IMR-90 (cell line): Measurements from ENCODE around the gene RPN2. TPM values are rescaled to one million over a fixed set of nuclear protein-coding genes. Genes with fewer than 3 reads are reported as not detected.

Source experiments
- ATAC-seq: fragments of 200-7000 bp; cut with Tn5 transposase; 2 replicates; pipeline ENCODE4 v1.9.1; 2020; ENCODE audit warnings: low read depth, mild to moderate bottlenecking, moderate library complexity
- BruUV-seq: library from RNA; stranded (reverse); fragments of 400-500 nt; replicated peaks from 2 replicates; lab custom pipeline; 2021; lab: Mats Ljungman, UMichigan
- CTCF ChIA-PET: fragments of 300-600 bp; formaldehyde crosslinking; extraction: SDS; loops from one replicate; lab custom pipeline; 2021; ENCODE audit warnings: antibody characterized with exemption; lab: Yijun Ruan, JAX
- POLR2A ChIA-PET: fragments of 300-600 bp; sonication (Branson Sonifier 250); formaldehyde crosslinking; loops from one replicate; lab custom pipeline; 2022; ENCODE audit warnings: antibody characterized with exemption; ENCODE audit not compliant: unreplicated experiment; lab: Charles Lee
- DNase-seq: peaks from one replicate; pipeline ENCODE4 v3.0.0; 2013
- H2AFZ ChIP-seq: replicated peaks from 2 replicates; pipeline ENCODE3; 2013; ENCODE audit warnings: low read length, mild to moderate bottlenecking; ENCODE audit not compliant: poor library complexity
- H2AK5ac ChIP-seq: 2 replicates; pipeline ENCODE4 v1.6.1; 2013; ENCODE audit warnings: low read depth, low read length, inconsistent platforms
- H2AK9ac ChIP-seq: replicated peaks from 2 replicates; pipeline ENCODE3; 2013; ENCODE audit warnings: mild to moderate bottlenecking, low read depth, low read length, moderate library complexity; ENCODE audit not compliant: poor library complexity
- H2BK120ac ChIP-seq: 2 replicates; pipeline ENCODE4 v1.6.1; 2013; ENCODE audit warnings: low read depth, low read length, inconsistent platforms
- H2BK15ac ChIP-seq: 3 replicates; pipeline ENCODE4 v1.6.1; 2013; ENCODE audit warnings: low read depth, low read length, inconsistent platforms
- H2BK20ac ChIP-seq: 2 replicates; pipeline ENCODE4 v1.6.1; 2013; ENCODE audit warnings: low read depth, mild to moderate bottlenecking, inconsistent platforms, low read length, moderate library complexity
- H2BK5ac ChIP-seq: 2 replicates; pipeline ENCODE4 v1.6.1; 2013; ENCODE audit warnings: mild to moderate bottlenecking, low read depth, low read length, inconsistent platforms; ENCODE audit not compliant: poor library complexity, severe bottlenecking
- H3K14ac ChIP-seq: replicated peaks from 2 replicates; pipeline ENCODE4 v1.6.1; 2013; ENCODE audit warnings: low read depth, low read length, inconsistent platforms
- H3K18ac ChIP-seq: 2 replicates; pipeline ENCODE4 v1.6.1; 2013; ENCODE audit warnings: low read depth, low read length, control low read depth
- H3K23ac ChIP-seq: 2 replicates; pipeline ENCODE4 v1.6.1; 2013; ENCODE audit warnings: low read depth, low read length, inconsistent platforms
- H3K27ac ChIP-seq: 2 replicates; pipeline ENCODE4 v1.5.1; 2013; ENCODE audit warnings: mild to moderate bottlenecking, control low read depth, low read length; ENCODE audit not compliant: insufficient read depth
- H3K27me3 ChIP-seq: 2 replicates; pipeline ENCODE4 v1.6.1; 2013; ENCODE audit warnings: low read length; ENCODE audit not compliant: control insufficient read depth, insufficient read depth
- H3K36me3 ChIP-seq: 2 replicates; pipeline ENCODE4 v1.6.1; 2013; ENCODE audit warnings: low read length, mixed read lengths; ENCODE audit not compliant: control insufficient read depth, insufficient read depth
- H3K4ac ChIP-seq: 2 replicates; pipeline ENCODE4 v1.6.1; 2013; ENCODE audit warnings: low read depth, low read length, inconsistent platforms
- H3K4me1 ChIP-seq: 2 replicates; pipeline ENCODE4 v1.6.1; 2013; ENCODE audit warnings: low read length, mixed read lengths; ENCODE audit not compliant: control insufficient read depth, insufficient read depth
- H3K4me2 ChIP-seq: 2 replicates; pipeline ENCODE4 v1.6.1; 2013; ENCODE audit warnings: low read depth, mild to moderate bottlenecking, control low read depth, low read length, moderate library complexity
- H3K4me3 ChIP-seq: 2 replicates; pipeline ENCODE4 v1.5.1; 2013; ENCODE audit warnings: low read depth, mild to moderate bottlenecking, control low read depth, low read length, moderate library complexity; ENCODE audit not compliant: insufficient read depth
- H3K56ac ChIP-seq: 2 replicates; pipeline ENCODE4 v1.6.1; 2013; ENCODE audit warnings: low read length, inconsistent platforms; ENCODE audit not compliant: insufficient read depth; ENCODE audit errors: extremely low read depth
- H3K79me1 ChIP-seq, 2 experiments: 2 replicates each; pipeline ENCODE4 v1.6.1; 2013; ENCODE audit warnings: low read length in 2 of 2, inconsistent platforms in 1 of 2, low read depth in 1 of 2
- H3K9ac ChIP-seq: 2 replicates; pipeline ENCODE4 v1.6.1; 2013; ENCODE audit warnings: low read depth, low read length, control low read depth
- H3K9me1 ChIP-seq: 2 replicates; pipeline ENCODE4 v1.6.1; 2013; ENCODE audit warnings: low read length, inconsistent platforms; ENCODE audit not compliant: insufficient read depth
- H3K9me3 ChIP-seq: 2 replicates; pipeline ENCODE4 v1.6.1; 2013; ENCODE audit warnings: low read length; ENCODE audit not compliant: control insufficient read depth, insufficient read depth
- H4K20me1 ChIP-seq: 2 replicates; pipeline ENCODE4 v1.6.1; 2013; ENCODE audit warnings: low read length, inconsistent platforms; ENCODE audit not compliant: insufficient read depth
- H4K5ac ChIP-seq: 2 replicates; pipeline ENCODE4 v1.6.1; 2013; ENCODE audit warnings: mild to moderate bottlenecking, low read depth, low read length, control low read depth
- H4K8ac ChIP-seq, 2 experiments: 2 replicates each; pipeline ENCODE4 v1.6.1; 2013; ENCODE audit warnings: low read depth in 2 of 2, low read length in 2 of 2, control low read depth in 1 of 2, inconsistent platforms in 1 of 2
- H4K91ac ChIP-seq: 2 replicates; pipeline ENCODE4 v1.6.1; 2013; ENCODE audit warnings: low read depth, low read length, inconsistent platforms; ENCODE audit not compliant: insufficient read depth
- CTCF ChIP-seq: conservative IDR thresholded peaks from 2 replicates; pipeline ENCODE4 v1.5.1; 2012; ENCODE audit warnings: mild to moderate bottlenecking, low read depth, low read length, improper control_type of control experiment
- ELK1 ChIP-seq: fragments of 150-350 bp; IDR thresholded peaks from 2 replicates; pipeline ENCODE4 v1.6.1; 2016; ENCODE audit warnings: low read depth, mild to moderate bottlenecking, low read length, moderate library complexity, borderline replicate concordance
- MAFK ChIP-seq: IDR thresholded peaks from 2 replicates; pipeline ENCODE4 v1.6.1; 2012; ENCODE audit warnings: low read depth, low read length, improper control_type of control experiment
- RAD21 ChIP-seq: IDR thresholded peaks from 2 replicates; pipeline ENCODE4 v1.6.1; 2012; ENCODE audit warnings: low read length, improper control_type of control experiment
- SMC3 ChIP-seq: fragments of 150-350 bp; IDR thresholded peaks from 2 replicates; pipeline ENCODE4 v1.6.1; 2016; ENCODE audit warnings: low read depth, mild to moderate bottlenecking, antibody characterized with exemption, low read length, moderate library complexity
- WGBS, 2 experiments: methylation state at CpG; one replicate each; pipeline versions ENCODE4 v1.1.5 to v1.1.7; 2013; ENCODE audit warnings: missing lambda C conversion rate in 2 of 2; ENCODE audit not compliant: insufficient read length in 1 of 2; ENCODE audit errors: extremely low coverage in 2 of 2; 5-methylcytosine and 5-hydroxymethylcytosine counted together
- dilution Hi-C: fragments of 300-500 bp; cut with HindIII; formaldehyde crosslinking; loops from one replicate; pipeline ENCODE4 v1.14.3; 2018; ENCODE audit warnings: low sequenced_read_pairs; ENCODE audit not compliant: unreplicated experiment
- in situ Hi-C: fragments of 300-500 bp; cut with MboI; formaldehyde crosslinking; loops from 3 replicates; pipeline ENCODE4 v1.14.3; 2019; ENCODE audit warnings: low sequenced_read_pairs, inconsistent platforms, mixed read lengths
- intact Hi-C: fragments of 100-400 bp; cut with micrococcal nuclease; formaldehyde crosslinking; loops from 2 replicates; pipeline ENCODE4 v1.10.0; 2022
- polyA plus RNA-seq, 3 experiments: library from polyadenylated mRNA; depleted of rRNA; stranded (reverse); fragments of >200 nt; gene quantifications; 2 replicates each; pipeline ENCODE4 v1.2.3, GENCODE V29; 2012; ENCODE audit warnings: low replicate concordance in 1 of 3
- total RNA-seq: library from RNA; depleted of rRNA; stranded (reverse); fragments of >200 nt; gene quantifications from 2 replicates; pipeline ENCODE4 v1.2.3, GENCODE V29; 2012

The RPN2 gene
- total and polyA plus RNA-seq, 2 of the 4 experiments (the other 2 are of a cell fraction) = 305 to 481 TPM

GRCh38 chr20:37282556-37282955 is 103.4 kb downstream of the RPN2 start:
- H2BK15ac ChIP-seq = no peak overlapping the region; the same call in 2 of the 3 replicates
- H3K4ac ChIP-seq = peak overlapping the region; percentile 18; the same call in 1 of the 2 replicates
- H2AK9ac ChIP-seq = no peak overlapping the region
- peak overlapping the region; percentile 13; the same call in 1 of the 2 replicates for H2BK20ac ChIP-seq
- peak; percentile 74 for TF ChIP-seq SMC3
- TF ChIP-seq ELK1 = no peak
- TF ChIP-seq RAD21 = peak; percentile 94
- peak; percentile 86 for TF ChIP-seq CTCF
- TF ChIP-seq MAFK = no peak
- H3K9me1 ChIP-seq = no peaks in the 10 kb centered on the region
- H2BK120ac ChIP-seq = peak overlapping the region; percentile 74
- H3K36me3 ChIP-seq = no peaks in the 10 kb centered on the region
- H3K9me3 ChIP-seq = no peaks in the 10 kb centered on the region
- no peaks in the 10 kb centered on the region for H3K79me1 ChIP-seq
- no peak overlapping the region for H3K4me3 ChIP-seq
- H3K4me1 ChIP-seq = peaks cover 2% of the 10 kb centered on the region; the same call in 1 of the 2 replicates
- peak; percentile 95 for ATAC-seq
- no peak overlapping the region for H3K23ac ChIP-seq
- in situ Hi-C loops (loop anchor here (5.0 kb wide), 1 partner anchor 100 kb away; no protein-coding TSS in a partner anchor), dilution Hi-C loops (no loop called here), intact Hi-C loops (loop anchor here (1.0 kb wide), 1 partner anchor 102 kb away; no protein-coding TSS in a partner anchor)
- H3K27ac ChIP-seq = no peak overlapping the region
- no peak overlapping the region for H3K56ac ChIP-seq
- H2BK5ac ChIP-seq = no peak overlapping the region
- POLR2A ChIA-PET = interaction anchor here (0.6 kb wide), 1 partner anchor 235 kb away, joined by 3 read pairs; no protein-coding TSS in a partner anchor
- peak; percentile 81 for DNase-seq
- no peak overlapping the region for H2AK5ac ChIP-seq
- H2AFZ ChIP-seq = peak overlapping the region; percentile 64
- no peaks in the 10 kb centered on the region for H4K20me1 ChIP-seq
- H3K9ac ChIP-seq = 0 out of 2 replicates have a peak overlapping the region, but pooled peaks have one; percentile 19
- WGBS, 2 experiments = 89% methylated on average over 2 of the region's 6 CpGs; no CpG with 5 or more reads in 1 of the 2 experiments
- CTCF ChIA-PET = interaction anchor here (0.6 to 1.5 kb wide), 4 partner anchors 59 to 251 kb away, joined by 3 to 8 read pairs (median 3); no protein-coding TSS in a partner anchor
- H4K5ac ChIP-seq = peak overlapping the region; percentile 72
- BruUV-seq = no TSS peak
- no peak overlapping the region; the same call in 1 of the 2 replicates for H3K14ac ChIP-seq
- H4K91ac ChIP-seq = peak overlapping the region; percentile 26
- H3K27me3 ChIP-seq = no peaks in the 10 kb centered on the region; the same call in 1 of the 2 replicates
- H3K4me2 ChIP-seq = no peak overlapping the region
- H4K8ac ChIP-seq = peak overlapping the region; percentile 25 to 68; a peak in 3 of 4 replicates
- H3K18ac ChIP-seq = 0 out of 2 replicates have a peak overlapping the region, but pooled peaks have one; percentile 55
